OCI-LY1 (cell line): ENCODE results near the gene CFI.

Source experiments
- CTCF ChIP-seq: fragments of 200-600 bp; sonication (generic), shearing (Covaris generic); IDR thresholded peaks from 2 replicates; pipeline ENCODE4 v1.5.1; 2017; ENCODE audit warnings: mild to moderate bottlenecking, antibody characterized with exemption, low read length, moderate library complexity, mixed read lengths
- EZH2 ChIP-seq: fragments of 200-600 bp; sonication (generic), shearing (Covaris generic); IDR thresholded peaks from 2 replicates; pipeline ENCODE4 v1.8.0; 2017; ENCODE audit warnings: borderline replicate concordance, mixed run types, mild to moderate bottlenecking, antibody characterized with exemption, low read length, moderate library complexity, mixed read lengths

- TF ChIP-seq CTCF (no peak), EZH2 (no peak)
Observed at GRCh38 chr4:109746728-109747127, 55.1 kb downstream of the CFI start.
